Activated CD4-positive, CD25-positive, alpha-beta regulatory T cell treated with anti-CD3 and anti-CD28 coated beads, Interleukin-2, amount 50 U/mL, for 72 hours (primary cell): ENCODE results near the gene CACNA1F.
A peak's percentile ranks its signal among the peaks of the same experiment; 100 is the strongest.

Experiments used
- DNase-seq: peaks from one replicate; pipeline ENCODE4 v3.0.0; 2021

CACNA1F gene

DNA sequence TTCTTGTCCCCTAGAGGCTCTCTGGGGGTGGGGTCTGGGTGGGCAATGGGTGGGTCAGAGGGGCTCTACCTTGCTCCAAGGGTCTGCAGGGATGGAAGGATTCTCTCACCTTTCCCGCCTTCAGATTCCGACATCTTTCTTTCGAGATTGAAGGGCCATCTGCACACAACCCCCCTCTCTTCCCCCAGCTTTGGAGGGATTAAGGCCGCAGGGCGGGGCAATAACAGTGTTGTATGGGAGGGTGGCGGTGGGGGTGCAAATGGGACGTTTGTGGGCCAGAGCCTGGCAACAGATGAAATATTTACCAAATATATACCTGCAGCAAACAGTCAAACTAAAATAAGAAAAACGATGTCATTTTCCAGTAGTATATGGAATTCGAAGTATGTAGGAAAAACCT is at the start of gene CACNA1F:
CACNA1F (minus strand) TSS at position 165 of the 400 bp plus-strand sequence; CDS start at position 134, 31 bp downstream.
- no peak for DNase-seq

DNA sequence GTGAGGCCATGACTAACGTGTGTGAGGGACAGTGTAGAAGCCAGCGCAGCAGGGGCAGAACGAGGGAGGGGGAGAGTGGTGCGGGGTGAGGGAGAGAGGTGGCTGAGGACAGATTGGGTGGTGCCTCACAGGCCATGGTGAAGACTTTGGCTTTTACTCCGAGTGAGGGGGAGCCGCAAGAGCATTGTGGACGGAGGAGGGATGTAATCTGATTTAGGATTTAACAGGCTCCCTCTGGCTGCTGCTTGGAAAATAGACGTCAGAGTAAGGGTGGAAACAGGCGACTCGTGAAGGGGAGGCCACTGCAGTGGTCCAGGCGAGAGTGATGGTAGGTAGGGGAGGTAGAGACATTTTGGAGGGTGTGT is 49.5 kb upstream of the CACNA1F start:
- DNase-seq = no peak

DNA sequence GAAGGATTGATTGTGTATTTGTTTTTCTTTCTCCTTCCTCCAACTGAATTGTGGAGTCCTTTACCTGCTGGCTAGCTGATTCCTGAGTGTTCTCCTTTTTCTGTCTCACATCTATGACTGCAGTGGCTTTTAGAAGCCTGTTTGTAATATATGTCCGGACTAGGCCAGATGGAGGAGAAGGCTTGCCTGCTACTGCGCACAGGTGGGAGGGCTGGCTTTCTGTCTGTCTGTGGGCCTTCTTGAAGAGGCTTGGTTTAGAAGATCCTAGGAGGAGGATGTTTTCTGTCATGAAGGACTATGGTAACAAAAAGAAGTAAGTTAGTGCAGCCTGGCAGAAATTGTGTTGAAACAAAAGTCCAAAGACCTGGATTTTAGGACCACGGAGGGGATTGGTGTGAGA is 44.9 kb upstream of the CACNA1F start:
- DNase-seq = no peak

DNA sequence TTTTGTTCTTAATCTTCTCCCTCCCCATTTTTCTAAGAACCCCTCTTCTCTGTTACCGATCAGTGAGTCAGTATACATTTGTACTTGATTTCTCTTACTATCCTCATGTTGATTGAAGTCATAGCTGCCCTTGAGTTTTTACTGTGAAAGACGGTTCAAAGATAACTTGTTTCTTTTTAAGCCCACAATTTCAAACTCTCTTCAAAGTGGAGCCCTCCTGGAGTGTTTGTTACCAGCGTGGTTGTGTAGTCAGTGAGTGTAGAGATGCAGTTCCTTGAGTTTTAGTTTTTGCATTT is 44.3 kb upstream of the CACNA1F start:
- no peak for DNase-seq

DNA sequence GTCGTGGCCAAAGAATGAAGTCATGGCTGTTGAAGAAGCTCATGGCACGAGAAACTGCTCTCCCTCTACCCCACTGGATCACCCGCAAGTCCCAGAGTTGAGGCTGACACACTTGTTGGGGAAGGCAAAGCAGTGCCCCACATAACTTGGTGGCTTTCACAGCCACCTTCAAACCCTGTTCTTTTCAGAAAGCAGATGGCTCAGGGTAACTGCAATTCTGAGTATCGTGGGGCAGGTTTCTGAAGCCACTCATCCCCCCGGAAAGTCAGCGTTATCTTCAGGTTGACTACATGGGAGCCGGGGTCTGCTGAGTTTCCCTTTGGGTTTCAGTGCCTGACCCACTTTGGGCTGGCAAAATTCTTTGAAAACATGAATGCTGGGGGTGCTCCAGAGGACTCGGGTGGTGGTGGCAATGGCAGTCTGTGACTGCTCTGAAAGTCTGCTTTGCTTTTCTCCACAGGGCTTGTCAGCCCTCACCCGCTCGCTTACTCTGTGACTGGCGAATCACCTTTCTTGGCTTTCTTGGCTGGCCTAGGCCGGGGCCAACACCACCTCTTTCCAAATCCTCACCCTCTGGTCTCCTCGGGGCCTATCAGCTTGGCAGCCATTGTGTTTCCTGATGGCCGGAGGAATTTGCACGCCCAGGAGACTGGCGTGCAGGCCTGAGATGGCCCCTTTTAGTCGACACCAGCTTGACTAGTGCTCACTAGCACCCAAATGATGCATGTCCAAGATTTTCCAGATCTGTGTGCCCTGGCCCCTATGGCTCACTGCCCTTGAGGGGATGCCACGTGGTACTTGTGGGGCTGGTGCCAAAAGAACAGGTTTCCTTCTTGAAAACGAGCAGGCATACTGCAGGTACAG is 43.8 kb upstream of the CACNA1F start:
- DNase-seq = no peak

DNA sequence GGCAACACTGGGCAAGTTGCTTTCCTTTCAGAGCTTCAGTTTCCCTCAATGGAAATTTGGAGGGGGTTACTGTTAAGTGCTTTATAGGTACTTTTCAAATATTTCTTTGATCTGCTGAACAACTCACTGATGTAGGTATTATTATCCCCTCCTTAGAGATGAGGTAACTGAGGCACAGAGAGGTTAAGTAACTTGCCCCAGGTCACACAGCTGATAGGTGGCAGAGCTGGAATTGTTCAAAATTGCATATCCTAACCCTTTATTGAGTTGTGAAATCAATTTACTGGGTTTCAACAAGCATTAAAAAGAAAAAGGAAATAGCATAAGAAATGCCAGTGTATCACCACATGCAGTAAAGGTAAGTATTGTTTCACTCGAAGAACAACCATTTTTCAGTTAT is 43.1 kb upstream of the CACNA1F start:
- no peak for DNase-seq

DNA sequence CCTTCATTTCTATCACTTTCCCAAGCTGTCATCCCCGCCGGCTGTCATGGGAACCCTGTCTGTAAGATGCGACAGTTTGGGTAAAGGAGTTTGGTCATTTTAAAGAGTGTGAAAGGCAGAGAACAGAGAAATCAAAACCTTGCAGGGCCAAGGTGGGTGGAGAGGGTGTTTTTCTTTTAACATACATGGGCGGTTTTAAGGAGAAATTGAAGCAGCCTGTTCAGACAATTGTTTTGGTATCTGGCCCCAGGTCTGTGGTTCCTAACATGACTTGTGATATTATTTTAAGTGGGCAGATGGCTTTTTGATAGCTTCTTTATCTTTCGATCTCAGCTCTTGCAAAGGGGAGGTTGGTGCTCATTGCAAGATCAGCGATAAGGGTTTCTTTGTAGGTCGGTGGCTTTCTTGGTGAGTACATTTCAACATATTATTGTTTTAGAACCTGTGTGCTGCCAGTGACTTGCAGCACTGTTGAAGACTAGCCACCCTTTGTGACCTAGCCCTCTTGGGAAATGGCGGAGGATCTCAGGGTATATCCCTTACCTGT is 40.1 kb upstream of the CACNA1F start:
- no peak for DNase-seq

DNA sequence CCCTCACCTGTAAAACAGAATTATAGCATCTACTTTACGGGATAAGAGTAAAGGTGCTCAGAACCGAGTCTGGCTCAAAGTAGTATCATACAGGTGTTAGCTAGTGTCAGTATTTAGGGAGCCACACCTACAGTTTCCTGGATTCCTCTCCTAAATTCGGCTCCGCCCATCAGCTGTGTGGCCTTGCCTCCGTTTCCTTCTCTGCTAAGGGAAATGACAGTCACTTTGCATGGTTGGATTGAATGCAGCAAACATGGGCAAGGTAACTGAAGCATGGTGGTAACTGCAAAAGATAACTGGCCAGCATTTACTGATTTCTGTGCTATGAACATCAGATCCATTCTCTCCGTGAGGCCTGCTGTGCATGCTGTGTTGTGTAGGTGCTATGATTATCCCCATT is 39.3 kb upstream of the CACNA1F start:
- DNase-seq = no peak

DNA sequence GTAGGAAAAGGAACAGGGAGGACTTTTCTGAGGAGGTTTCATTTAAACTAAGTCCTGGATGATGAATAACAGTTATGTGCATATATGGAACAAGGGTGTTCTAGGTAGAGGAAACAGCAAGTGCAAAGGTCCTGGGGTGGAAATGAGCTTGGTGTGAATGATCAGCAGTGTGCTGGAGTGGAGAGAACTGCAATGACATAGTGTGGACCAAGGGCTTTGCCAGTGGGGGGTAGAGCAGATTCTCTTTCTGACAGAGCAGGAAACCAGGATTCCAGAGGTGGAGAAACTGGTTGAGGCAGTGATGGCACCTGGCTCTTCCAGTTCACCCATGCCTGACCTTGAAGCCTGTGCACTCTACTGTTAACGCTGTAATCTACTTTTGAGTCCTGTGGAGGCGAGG is 38.2 kb upstream of the CACNA1F start:
- peak; percentile 26 for DNase-seq

DNA sequence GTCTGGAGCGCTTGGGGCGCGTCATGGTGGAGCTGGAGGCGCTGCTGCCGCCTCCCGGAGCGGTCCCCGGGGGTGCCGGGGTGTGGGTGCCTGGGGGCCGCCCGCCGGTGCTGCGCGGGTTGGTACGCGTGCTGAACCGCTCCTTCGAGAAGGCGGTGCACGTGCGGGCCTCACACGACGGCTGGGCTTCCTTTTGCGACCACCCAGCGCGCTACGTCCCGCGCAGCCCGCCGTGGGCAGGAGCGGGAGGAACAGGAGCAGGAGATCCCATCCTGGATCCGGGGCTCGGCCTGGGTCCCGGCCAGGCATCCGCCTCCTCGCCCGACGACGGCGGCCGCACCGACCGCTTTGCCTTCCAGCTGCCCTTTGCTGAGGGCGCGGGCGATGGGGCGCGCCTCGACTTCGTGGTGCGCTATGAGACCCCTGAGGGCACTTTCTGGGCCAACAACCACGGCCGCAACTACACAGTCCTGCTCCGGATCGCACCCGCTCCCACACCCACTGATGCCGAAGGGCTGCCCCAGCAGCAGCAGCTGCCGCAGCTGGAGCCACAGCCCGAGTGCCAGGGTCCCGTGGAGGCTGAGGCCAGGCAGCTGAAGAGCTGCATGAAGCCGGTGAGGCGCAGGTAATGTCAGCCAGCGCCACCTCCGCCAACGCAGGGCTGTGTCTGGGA is 37.2 kb upstream of the CACNA1F start:
- peak; percentile 32 for DNase-seq

DNA sequence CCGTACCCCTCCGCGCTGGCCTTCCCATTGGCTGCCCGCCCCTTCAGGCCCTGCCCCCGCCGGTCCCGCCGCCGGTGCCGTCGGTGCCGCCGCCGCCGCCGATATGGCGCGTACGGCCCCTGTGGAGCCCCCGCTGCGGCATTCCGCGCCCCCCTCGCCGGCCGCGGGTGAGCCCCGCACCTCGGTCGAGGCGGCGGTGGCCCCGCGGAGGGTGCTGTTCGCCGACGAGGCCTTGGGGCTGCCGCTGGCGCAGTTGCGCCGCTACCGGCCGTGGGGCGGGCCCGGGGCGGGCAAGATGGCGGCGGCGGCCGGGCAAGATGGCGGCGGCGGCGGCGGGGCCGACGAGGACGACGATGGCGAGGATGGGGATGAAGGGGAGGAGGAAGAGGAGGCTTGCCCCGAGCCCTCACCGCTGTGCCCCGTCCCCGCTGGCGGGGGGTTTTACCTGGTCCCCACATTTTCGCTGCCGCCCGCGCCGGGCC is 36.7 kb upstream of the CACNA1F start, which contains the start of gene PPP1R3F:
PPP1R3F (plus strand) TSS at position 27 of the 482 bp plus-strand sequence; CDS start at position 104, 77 bp downstream.
- DNase-seq = no peak

DNA sequence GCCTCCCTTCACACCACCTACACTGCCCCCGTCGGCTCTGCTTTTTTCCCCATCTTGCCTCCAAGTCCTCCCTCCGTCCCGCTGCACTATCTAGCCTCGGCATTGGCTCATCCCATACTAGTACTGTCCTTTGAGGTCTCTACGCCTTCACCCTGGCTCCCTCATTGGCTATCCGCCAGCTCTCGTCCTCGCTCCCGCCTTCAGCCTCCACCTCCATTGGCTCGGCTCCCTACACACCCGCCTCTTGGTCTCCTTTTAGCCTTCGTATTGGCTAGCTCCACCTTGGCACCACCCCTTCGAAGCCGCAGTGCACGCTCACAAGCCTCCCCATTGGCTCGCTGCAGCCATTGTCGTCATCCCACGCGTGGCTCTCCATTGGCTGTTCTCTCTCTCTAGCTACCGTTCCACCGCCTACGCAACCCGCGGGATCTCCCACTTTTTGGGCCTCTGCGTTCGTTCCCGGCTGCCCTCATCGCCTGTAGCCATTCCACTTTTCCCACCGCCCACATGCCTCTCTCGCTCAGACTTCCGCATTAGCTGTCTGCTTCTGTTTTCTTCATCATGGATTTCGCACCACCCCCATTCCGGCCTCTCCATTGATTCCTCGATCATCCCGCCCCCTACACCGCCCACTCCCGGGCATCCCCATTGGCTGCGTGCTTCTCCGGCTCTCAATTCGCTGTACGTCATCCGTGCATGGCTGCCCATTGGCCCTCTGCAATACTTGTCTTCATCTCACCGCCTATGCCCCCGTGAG is 36.0 kb upstream of the CACNA1F start:
- peak; percentile 89 for DNase-seq

DNA sequence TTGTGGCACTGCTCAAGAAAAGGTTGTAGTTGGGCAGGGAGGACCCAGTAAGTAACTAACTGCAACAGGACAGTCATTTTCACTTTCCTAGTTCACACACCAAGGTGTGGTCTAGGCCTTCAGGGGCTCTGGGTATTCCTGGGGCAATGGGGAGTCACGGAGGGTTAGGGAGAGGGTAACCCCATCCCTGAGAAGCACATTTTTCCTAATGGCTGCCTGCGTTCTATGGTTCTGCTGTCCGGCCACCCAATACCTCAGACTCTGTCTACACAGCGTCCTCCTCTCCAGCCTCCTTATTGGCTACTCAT is 35.5 kb upstream of the CACNA1F start:
- no peak for DNase-seq

DNA sequence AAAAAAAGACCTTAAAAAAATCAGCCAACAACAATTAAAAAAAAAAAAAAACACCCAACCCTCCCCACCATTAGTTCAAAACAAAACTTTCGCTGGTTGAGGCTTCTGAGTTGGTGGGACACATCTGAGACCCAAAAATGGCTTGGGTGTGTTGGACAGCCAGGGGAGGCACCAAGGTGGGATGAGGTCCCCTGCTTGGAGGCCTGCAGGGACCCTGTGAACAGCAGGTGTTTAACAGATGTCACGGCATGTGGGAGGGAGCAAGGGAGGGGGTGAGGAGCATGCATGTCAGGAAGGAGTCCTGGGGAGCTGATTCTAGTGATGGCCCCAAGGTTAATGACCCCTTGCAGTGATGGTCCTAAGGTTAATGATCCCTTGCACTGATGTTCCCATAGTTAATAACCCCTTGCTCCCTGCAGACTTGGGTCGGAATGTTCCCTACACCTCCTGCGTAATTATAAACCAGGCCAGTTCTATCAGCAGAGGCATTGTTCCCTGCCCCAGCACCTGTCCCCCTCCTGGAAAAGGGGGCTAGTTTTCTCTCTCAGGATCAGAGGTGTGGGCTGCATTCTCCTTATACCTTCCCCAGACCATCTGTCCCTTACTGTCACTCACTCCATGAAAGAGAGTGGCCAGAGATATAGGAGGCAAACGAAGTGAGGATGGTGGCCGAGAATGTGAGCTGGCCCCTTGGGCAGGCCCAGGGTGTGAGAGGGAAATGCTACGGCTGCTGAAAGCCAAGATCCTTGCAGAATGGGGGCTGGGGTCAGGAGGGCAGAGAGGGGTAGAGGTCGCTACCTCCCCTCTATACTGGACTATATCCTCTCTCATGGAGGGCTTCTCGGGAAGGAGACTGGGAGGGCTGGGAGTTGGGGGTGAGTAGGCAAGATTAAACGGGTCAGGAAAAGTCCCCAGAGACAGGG is 33.6 kb upstream of the CACNA1F start:
- no peak for DNase-seq

DNA sequence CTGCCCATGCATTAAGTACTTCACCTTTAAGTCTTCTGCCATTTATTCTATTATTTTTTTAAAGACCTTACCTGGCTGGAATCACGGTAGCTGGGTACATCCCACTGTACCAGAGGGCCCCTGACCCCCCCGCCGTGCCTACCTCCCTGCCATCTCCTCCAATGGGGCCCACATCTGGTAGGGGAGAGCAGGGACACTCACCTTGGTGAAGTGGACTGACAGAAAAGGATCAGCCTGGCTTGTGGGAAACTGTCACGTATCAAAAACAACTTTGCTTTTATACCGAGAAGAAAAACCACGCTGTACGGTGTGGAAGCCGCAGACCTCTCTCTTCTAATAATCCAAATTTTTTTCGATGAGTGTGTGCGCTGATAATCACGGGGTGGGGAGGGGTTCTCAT is 31.3 kb upstream of the CACNA1F start, which contains the start of gene FOXP3:
FOXP3 (minus strand) TSS at position 251 of the 400 bp plus-strand sequence. CDS start 6,205 bp downstream, outside the sequence.
- DNase-seq = no peak

DNA sequence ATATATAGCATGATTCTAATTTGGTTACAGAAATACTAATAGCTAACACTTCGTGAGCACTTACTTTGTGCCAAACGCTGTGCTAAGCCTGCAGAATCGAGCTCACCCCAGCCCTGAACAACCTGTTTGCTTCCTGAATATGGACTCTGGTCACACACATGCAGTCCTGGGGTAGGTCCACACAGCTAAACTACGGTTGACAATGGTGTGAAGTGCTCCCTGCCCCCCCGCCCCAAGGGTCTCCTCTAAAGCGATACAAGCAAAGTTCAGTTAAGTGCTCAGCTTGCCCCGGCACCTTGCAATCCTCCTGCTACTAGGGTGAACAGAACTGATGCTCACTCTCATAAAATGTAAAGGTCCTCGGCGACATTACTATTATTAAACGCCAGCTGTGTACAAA is 30.5 kb upstream of the CACNA1F start:
- DNase-seq = no peak

DNA sequence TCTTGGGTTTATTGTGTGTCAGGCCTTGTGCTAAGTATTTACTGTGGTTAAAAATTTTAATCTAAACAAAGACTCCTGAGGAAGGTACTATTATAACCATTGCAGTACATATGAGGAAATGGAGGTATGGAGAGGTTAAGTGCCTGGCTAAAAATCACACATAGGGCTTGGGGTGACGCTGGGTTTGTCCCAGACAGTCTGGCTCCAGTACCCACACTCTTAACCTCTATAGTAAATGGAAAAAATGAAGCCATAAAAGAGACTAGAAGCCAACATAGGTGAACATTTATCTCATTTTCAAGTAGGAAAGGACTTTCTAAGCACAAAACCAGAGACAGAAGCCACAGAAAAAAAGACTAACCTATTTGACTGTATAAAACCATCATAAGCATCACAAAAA is 29.5 kb upstream of the CACNA1F start:
- DNase-seq = no peak

DNA sequence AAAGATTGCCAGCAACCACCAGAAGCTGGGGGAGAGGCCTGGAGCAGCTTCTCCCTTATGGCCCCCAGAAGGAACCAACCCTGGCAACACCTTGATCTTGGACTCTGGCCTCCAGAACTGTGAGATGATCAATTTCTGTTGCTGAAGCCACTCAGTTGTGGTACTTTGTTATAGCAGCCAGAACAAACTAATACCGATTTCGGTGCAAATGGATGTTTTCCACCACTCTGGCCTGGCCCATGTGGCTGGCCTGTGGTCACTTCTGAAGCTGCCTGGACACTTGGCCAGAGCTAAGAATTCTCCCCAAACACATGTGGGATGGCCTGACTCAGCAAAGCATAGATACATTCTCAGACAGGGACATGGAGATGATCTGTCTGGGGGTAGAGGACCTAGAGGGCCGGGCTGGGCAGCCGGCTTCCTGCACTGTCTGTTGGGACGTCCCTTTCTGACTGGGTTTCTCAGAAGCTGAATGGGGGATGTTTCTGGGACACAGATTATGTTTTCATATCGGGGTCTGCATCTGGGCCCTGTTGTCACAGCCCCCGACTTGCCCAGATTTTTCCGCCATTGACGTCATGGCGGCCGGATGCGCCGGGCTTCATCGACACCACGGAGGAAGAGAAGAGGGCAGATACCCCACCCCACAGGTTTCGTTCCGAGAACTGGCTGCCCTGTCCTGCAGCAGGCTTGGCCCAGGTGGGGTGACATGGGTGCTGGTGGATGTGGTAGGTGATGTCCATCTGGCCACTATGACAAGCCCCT is 27.3 kb upstream of the CACNA1F start:
- DNase-seq = peak; percentile 58

DNA sequence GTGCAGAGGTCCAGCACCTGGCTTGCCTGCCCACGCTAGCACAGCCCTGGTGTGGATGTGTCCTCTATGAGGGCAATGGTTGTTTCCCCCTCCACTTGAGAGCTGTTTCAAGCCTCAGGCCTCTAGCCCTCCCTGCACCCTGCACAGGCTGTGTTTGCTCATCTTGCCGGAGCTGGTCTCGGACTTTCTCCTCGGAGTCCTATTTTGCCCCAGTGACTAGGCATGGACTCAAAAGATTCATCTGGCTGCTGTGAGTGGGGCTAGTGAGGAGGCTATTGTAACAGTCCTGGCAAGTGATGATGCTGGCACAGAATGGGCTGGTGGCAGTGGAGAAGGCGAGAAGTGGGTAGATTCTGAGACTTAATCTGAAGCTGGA is 25.6 kb upstream of the CACNA1F start:
- no peak for DNase-seq

DNA sequence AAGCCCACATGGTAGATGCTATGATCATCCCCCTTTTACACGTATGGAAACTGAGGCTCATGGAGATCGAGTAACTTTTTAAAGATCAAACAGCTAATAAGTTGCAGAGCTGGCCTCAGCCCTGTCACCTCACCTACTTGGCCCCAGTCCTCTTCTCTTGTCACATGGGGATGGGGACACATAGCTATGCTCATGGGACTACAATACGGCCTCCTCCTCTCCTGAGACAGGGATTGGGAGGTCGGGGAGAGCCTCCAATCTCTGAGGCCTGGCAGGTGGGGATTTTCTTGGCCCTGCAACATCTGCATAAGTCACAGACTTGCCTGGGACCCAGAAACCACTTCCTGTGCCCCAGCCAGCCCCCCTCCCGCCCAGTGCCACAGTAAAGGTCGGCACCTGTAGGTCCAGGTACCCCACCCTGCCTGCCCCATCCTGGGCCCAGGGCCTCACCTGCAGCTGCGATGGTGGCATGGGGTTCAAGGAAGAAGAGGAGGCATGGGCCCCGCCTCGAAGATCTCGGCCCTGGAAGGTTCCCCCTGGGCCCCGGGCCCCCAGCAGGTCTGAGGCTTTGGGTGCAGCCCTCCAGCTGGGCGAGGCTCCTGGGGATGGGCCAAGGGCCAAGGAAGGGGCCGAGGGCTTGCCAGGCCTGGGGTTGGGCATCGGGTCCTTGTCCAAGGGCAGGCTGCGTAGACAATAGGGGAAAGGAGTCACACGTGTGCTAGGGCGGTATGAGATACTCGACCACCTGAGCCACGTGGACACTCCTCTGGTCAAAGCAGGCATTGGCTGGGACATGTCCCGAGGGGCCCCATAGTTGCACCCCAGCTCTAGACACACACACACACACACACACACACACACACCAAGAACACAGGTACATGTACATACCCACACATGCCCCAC is 25.0 kb upstream of the CACNA1F start:
- no peak for DNase-seq
